Thoracic aorta (tissue), 2 donors: ENCODE data around the gene USP37. TPM values are rescaled to one million over a fixed set of nuclear protein-coding genes. Genes with fewer than 3 reads are reported as not detected.

ENCODE experiments used
- ATAC-seq: fragments of 150-250 bp; one replicate; pipeline ENCODE4 v1.8.0; 2017; ENCODE audit warnings: low read depth; ENCODE audit not compliant: insufficient number of reproducible peaks, low FRiP score
- DNase-seq: peaks from one replicate; pipeline ENCODE4 v3.0.0-alpha.2; 2020; ENCODE audit warnings: low spot score
- H3K27ac ChIP-seq, 2 donors: fragments of 200-600 bp; sonication (generic); 1 replicate in 1 of 2; 2 replicates in 1 of 2; pipeline ENCODE4 v1.5.1; 2016; ENCODE audit warnings: mild to moderate bottlenecking in 2 of 2, moderate library complexity in 2 of 2
- H3K27me3 ChIP-seq: fragments of 200-600 bp; sonication (generic); replicated peaks from 2 replicates; pipeline ENCODE4 v1.6.0; 2016; ENCODE audit warnings: mild to moderate bottlenecking; ENCODE audit not compliant: insufficient read depth
- H3K36me3 ChIP-seq: fragments of 200-600 bp; sonication (generic); one replicate; pipeline ENCODE4 v1.5.1; 2016
- H3K4me1 ChIP-seq, 2 donors: fragments of 200-600 bp; sonication (generic); 1 replicate in 1 of 2; 2 replicates in 1 of 2; pipeline versions ENCODE4 v1.5.1 to v1.6.0; 2016; ENCODE audit warnings: low read depth in 2 of 2, mild to moderate bottlenecking in 1 of 2; ENCODE audit not compliant: control insufficient read depth in 1 of 2
- H3K4me3 ChIP-seq: fragments of 200-600 bp; sonication (generic); 2 replicates; pipeline ENCODE4 v1.5.1; 2016; ENCODE audit warnings: mild to moderate bottlenecking
- H3K9me3 ChIP-seq: fragments of 200-600 bp; sonication (generic); 2 replicates; pipeline ENCODE4 v1.5.1; 2016
- total RNA-seq, 2 donors: library from RNA; depleted of rRNA; stranded (reverse); fragments of >200 nt; gene quantifications; one replicate each; pipeline versions ENCODE4 v1.1.0 to v1.2.3, GENCODE V29; 2016
- TF ChIP-seq, protein P1 (sequence below): fragments of 200-600 bp; sonication (generic); IDR thresholded peaks from one replicate; pipeline ENCODE4 v1.5.1; 2019; ENCODE audit warnings: antibody characterized with exemption

The USP37 gene
- total RNA-seq, 2 donors from 2014 or later, result 10.2 to 18.6 TPM

DNA sequence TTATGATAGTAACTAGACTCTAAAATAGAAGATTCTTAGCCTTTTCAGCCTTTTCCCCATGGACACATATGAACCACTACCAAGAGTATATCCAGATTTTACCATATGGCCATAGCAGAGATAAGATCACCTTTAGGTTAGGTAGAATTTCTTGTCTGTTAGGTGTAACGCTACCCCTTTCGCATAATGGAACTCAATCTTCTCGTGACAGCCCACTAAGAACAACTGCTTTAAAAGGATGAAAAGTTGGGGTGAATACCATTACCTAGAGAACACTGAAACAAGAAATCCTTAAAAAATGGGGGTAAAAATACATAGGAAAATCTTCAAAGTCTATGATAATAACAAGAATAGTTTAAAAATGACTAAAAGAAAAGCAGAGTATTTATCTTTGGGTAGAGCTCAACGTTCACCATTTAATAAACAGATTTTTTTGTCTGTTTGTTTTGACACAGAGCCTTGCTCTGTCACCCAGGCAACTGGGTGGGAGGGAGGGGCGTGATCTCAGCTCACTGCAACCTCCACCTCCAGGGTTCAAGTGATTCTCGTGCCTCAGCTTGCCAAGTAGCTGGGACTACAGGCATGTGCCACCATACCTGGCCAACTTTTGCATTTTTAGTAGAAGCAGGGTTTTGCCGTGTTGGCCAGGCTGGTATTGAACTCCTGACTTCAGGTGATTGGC is 82.0 kb downstream of the USP37 start:
- no peak for ATAC-seq
- peaks cover 21% of the 10 kb centered on the region for H3K36me3 ChIP-seq

GRCh38 chr2:218482651-218483050 is 85.5 kb downstream of the USP37 start:
- Histone ChIP-seq H3K9me3 (no peaks in the 10 kb centered on the region), H3K4me3 (no peak overlapping the region), H3K36me3 (peaks cover 18% of the 10 kb centered on the region), H3K4me1 (no peaks in the 10 kb centered on the region), H3K27me3 (no peaks in the 10 kb centered on the region), H3K27ac (no peak overlapping the region)
- TF ChIP-seq, protein P1, sequence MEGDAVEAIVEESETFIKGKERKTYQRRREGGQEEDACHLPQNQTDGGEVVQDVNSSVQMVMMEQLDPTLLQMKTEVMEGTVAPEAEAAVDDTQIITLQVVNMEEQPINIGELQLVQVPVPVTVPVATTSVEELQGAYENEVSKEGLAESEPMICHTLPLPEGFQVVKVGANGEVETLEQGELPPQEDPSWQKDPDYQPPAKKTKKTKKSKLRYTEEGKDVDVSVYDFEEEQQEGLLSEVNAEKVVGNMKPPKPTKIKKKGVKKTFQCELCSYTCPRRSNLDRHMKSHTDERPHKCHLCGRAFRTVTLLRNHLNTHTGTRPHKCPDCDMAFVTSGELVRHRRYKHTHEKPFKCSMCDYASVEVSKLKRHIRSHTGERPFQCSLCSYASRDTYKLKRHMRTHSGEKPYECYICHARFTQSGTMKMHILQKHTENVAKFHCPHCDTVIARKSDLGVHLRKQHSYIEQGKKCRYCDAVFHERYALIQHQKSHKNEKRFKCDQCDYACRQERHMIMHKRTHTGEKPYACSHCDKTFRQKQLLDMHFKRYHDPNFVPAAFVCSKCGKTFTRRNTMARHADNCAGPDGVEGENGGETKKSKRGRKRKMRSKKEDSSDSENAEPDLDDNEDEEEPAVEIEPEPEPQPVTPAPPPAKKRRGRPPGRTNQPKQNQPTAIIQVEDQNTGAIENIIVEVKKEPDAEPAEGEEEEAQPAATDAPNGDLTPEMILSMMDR, result no peak
- ATAC-seq (no peak), DNase-seq (no peak)

More for the DNA sequence above, 82.0 kb downstream of the USP37 start:
- no peaks in the 10 kb centered on the region for H3K4me1 ChIP-seq
- H3K9me3 ChIP-seq, result no peaks in the 10 kb centered on the region
- H3K4me3 ChIP-seq, result no peak overlapping the region
- H3K27me3 ChIP-seq, result no peaks in the 10 kb centered on the region
- TF ChIP-seq, protein P1, result no peak
- DNase-seq, result no peak
- H3K27ac ChIP-seq, result no peak overlapping the region

- no peaks in the 10 kb centered on the region for H3K4me1 ChIP-seq
- H3K36me3 ChIP-seq, result peaks cover 12% of the 10 kb centered on the region
- TF ChIP-seq, protein P1, result no peak
- no peak for ATAC-seq
- H3K4me3 ChIP-seq, result no peak overlapping the region
- H3K9me3 ChIP-seq, result no peaks in the 10 kb centered on the region
- no peak for DNase-seq
- H3K27me3 ChIP-seq, result no peaks in the 10 kb centered on the region
- H3K27ac ChIP-seq, result no peak overlapping the region
Observed at GRCh38 chr2:218479595-218479994, 88.6 kb downstream of the USP37 start.

DNA sequence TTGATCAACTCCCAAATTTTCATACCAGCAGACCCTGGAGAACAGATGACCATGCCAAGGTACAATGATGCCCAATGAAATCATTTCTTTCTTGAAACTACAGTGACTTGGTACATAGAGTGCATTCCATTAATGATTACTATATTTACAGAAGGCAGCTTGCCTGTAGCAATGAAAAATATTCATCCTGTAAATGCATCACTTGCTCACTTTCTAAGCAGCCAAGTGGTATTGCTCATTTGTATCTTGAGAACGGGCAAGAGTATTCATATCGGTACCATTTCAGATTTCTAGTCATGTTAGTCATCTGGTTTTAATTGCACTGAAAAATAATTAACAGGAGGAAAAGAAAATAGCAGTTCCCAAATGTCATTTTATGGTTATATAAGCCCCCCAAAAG is 89.6 kb downstream of the USP37 start:
- TF ChIP-seq, protein P1, result no peak
- Histone ChIP-seq H3K27me3 (no peaks in the 10 kb centered on the region), H3K4me3 (no peak overlapping the region), H3K27ac (no peak overlapping the region), H3K36me3 (peaks cover 14% of the 10 kb centered on the region), H3K9me3 (no peaks in the 10 kb centered on the region), H3K4me1 (no peaks in the 10 kb centered on the region)
- DNase-seq, result no peak
- ATAC-seq, result no peak

DNA sequence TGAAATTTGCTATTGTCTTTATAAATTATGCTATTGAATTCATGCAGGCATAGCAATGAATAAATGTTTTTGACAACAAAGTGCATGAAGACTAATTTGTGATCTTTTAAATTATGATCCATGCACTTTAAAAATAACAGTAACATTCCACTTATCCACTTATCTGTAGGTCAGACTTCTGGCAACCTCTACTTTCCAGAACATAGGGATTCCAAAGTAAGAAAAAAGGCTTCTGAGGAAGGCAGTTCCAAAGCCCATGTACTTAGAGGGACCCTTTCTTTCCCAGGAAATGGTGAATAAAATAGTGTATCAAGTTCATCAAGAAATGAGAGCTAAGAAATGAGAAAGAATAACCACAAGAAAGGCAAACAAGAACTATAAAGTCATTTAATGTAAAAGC is 90.9 kb downstream of the USP37 start:
- DNase-seq (no peak), ATAC-seq (no peak)
- Histone ChIP-seq H3K27me3 (no peaks in the 10 kb centered on the region), H3K4me3 (no peak overlapping the region), H3K9me3 (no peaks in the 10 kb centered on the region), H3K27ac (no peak overlapping the region), H3K36me3 (peaks cover 14% of the 10 kb centered on the region), H3K4me1 (no peaks in the 10 kb centered on the region)
- TF ChIP-seq, protein P1, result no peak
